ENCODE data around the gene PRMT7.

PRMT7 gene

GRCh38 chr16:68363658-68364521 is 53.1 kb downstream of the PRMT7 start:
- peak; percentile 45 for DNase-seq (ENCODE audit: low spot score)

GRCh38 chr16:68364561-68364998 is 53.8 kb downstream of the PRMT7 start:
- peak; percentile 40 for DNase-seq (ENCODE audit: low spot score)

GRCh38 chr16:68365167-68365817 is 54.5 kb downstream of the PRMT7 start:
- peak; percentile 34 for DNase-seq (ENCODE audit: low spot score)

- no peak for DNase-seq (ENCODE audit: low spot score)
These were observed 55.2 kb downstream of the PRMT7 start for GRCh38 chr16:68366062-68366461.

GRCh38 chr16:68367030-68367429 is 56.2 kb downstream of the PRMT7 start:
- peak; percentile 67 for DNase-seq (ENCODE audit: low spot score)

GRCh38 chr16:68367440-68367839 is 56.6 kb downstream of the PRMT7 start:
- no peak for DNase-seq (ENCODE audit: low spot score)

GRCh38 chr16:68367891-68368290 is 57.1 kb downstream of the PRMT7 start:
- DNase-seq (ENCODE audit: low spot score): no peak

- no peak for DNase-seq (ENCODE audit: low spot score)
These were observed 57.6 kb downstream of the PRMT7 start for GRCh38 chr16:68368301-68368888.

GRCh38 chr16:68369168-68369567 is 58.3 kb downstream of the PRMT7 start:
- DNase-seq (ENCODE audit: low spot score): no peak

GRCh38 chr16:68369697-68370580 is 59.1 kb downstream of the PRMT7 start:
- no peak for DNase-seq (ENCODE audit: low spot score)

GRCh38 chr16:68370581-68371275 is 59.9 kb downstream of the PRMT7 start:
- DNase-seq (ENCODE audit: low spot score): no peak

GRCh38 chr16:68371276-68371651 is 60.4 kb downstream of the PRMT7 start:
- no peak for DNase-seq (ENCODE audit: low spot score)

GRCh38 chr16:68371706-68372380 is 61.0 kb downstream of the PRMT7 start:
- no peak for DNase-seq (ENCODE audit: low spot score)

- DNase-seq (ENCODE audit: low spot score): no peak
These were observed 61.5 kb downstream of the PRMT7 start for GRCh38 chr16:68372381-68372720.

GRCh38 chr16:68372806-68373205 is 62.0 kb downstream of the PRMT7 start:
- no peak for DNase-seq (ENCODE audit: low spot score)

- no peak for DNase-seq (ENCODE audit: low spot score)
These were observed 62.9 kb downstream of the PRMT7 start for GRCh38 chr16:68373528-68374245.

GRCh38 chr16:68374246-68374805 is 63.5 kb downstream of the PRMT7 start:
- no peak for DNase-seq (ENCODE audit: low spot score)

GRCh38 chr16:68374961-68375660 is 64.3 kb downstream of the PRMT7 start:
- DNase-seq (ENCODE audit: low spot score): no peak

GRCh38 chr16:68375801-68376536 is 65.2 kb downstream of the PRMT7 start:
- DNase-seq (ENCODE audit: low spot score): no peak
